ENCODE measurements around the gene LRRC56. TPM values are rescaled to one million over a fixed set of nuclear protein-coding genes. Genes with fewer than 3 reads are reported as not detected.

LRRC56 gene
- total RNA-seq, 1 donor from 2014 or later, result 1.3 TPM

DNA sequence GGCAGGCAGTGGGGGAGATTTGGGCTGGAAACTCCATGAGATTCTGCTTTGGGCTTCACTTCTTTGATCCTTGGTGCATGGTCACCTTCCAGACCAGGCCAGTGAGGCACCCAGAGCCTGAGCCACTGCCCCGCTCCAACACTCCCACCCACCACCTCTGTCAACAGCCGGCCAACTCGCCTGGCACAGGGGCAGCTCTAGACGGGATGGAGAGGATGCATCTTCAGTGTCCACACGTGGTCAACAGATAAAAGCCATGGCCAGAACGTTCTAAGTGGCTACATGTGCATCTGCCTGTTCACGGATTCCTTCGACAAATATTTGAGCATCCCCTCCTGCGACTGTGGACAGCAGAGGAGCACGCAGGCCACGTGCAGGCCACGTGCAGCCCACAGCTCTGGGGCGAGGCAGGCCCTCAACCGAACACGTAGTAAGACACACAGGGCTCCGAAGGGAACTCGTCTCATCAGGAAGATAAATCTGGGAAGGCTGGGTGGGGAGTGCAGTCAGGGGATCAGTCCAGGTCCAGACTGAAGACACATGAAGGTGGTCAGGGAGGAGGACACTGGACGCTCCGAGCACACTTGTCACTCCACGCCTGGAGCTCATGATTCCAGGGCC is 1.2 kb downstream of the LRRC56 start:
- DNase-seq (ENCODE audit: low read depth), result no peak

DNA sequence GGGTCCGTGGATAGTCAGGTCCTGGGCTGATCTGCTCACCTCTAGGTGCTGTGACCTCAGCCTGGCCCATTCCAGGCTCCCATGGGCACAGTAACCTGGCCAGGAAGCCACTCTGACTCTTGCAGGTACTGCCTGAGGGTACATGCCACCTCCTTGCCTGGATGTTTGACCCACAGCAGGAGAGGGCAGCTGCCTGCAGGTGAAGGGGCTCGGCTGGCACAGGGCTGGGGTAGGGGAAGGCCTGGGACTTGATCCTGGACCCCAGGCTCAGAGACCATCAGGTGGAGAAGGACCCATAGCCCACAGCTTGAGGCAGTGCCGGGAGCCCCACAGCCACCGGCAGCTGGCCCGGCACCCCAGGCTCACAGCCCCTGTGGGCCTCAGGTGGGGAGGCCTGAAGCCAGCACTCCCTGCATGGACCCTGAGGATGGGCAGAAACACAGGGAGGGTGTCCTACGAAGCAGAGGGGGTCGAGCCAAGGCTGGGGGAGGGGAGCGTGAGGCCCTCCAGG is 2.7 kb downstream of the LRRC56 start:
- DNase-seq (ENCODE audit: low read depth), result no peak

DNA sequence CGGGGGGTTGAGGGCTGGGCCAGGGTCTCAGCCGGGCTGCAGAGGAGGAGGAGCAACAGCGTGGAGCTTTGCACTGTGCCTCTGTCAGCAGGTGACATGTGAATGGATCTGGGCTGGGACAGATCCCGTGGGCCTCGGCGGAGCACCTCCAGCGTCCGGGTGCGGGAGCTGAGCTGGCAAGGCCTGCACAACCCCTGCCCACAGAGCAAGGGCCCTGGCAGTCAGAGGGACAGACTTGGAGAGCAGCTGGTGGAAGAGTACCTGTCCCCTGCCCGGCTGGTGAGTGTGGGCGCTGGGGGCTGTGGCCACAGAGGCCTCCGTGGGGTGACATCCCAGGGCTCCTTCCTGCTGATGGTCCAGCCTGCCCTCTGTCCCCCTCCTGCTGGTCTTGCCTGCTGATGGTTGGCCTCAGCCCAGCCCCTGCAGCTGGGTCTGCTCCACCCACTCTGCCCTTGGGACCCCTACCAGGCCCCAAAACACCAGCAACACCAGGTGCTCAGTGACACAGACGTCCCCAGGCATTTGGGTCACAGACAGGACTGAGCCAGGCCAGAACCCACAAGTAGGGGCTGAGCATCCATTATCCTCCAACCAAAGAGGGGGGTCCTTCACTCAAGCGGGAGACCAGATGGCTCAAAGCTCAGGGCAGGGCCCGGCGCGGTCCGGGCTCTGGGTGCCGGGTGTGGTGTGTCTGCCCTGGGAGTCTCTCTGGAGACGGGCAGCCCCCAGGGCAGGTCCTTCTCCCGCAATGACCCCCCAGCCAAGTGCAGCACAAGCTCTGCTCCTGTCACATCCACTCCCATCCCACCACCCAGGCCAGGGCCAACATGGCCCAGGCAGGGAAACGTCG is 3.5 kb downstream of the LRRC56 start:
- DNase-seq (ENCODE audit: low read depth), result no peak

DNA sequence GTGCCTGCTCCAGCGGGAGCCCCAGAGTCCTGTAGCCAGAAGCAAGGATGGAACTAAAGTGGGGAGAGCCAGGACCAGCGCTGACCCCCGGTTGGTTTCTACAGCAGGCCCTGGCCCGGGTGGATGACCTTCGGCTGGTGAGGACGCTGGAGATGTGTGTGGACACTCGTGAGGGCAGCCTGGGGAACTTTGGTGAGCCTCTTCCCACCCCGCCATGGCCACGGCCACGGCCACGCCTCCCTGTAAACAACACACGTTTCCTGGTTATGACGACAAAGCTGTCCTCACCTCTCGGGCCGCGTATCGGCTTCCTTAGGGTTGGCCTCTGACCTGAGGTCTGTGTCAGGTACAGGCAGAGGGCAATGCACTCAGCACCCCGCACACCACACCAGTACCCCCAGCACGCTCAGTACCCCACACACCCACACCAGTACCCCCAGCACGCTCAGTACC is 4.1 kb downstream of the LRRC56 start:
- DNase-seq (ENCODE audit: low read depth), result no peak

DNA sequence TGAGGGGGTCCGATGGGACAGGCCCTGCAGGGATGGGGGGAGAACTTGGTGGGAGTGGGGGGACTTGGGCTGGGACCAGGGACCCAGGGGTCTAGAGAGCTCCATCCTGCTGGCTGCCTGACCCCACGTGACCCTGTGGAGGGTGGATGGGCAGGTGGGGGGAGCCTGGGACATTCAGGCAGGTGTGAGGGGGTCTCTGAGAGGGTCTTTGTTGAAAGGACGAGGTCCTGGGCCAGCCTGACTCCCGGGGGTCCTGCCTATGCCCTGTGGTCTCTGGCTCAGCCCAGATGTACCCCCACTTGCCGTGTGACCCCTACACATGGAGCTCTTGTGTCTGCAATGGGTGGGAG is 7.5 kb downstream of the LRRC56 start:
- DNase-seq (ENCODE audit: low read depth), result no peak

DNA sequence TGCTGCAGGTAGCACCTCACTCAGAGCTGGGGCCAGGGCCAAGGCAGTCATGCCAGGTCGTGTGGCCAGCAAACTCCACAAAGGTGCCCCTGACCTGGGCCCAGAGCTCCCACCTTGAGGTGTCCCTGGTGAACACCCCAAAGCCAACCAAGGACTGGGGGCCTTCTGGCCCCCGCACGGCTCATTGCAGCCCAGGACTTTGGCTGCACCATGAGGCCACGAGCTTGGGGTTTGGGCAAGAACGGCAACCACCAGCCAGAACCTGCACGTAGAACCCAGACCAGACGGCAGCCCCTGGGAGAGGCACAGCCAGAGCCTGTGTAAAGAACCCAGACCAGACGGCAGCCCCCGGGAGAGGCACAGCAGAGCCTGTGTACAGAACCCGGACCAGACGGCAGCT is 7.8 kb downstream of the LRRC56 start:
- no peak for DNase-seq (ENCODE audit: low read depth)

DNA sequence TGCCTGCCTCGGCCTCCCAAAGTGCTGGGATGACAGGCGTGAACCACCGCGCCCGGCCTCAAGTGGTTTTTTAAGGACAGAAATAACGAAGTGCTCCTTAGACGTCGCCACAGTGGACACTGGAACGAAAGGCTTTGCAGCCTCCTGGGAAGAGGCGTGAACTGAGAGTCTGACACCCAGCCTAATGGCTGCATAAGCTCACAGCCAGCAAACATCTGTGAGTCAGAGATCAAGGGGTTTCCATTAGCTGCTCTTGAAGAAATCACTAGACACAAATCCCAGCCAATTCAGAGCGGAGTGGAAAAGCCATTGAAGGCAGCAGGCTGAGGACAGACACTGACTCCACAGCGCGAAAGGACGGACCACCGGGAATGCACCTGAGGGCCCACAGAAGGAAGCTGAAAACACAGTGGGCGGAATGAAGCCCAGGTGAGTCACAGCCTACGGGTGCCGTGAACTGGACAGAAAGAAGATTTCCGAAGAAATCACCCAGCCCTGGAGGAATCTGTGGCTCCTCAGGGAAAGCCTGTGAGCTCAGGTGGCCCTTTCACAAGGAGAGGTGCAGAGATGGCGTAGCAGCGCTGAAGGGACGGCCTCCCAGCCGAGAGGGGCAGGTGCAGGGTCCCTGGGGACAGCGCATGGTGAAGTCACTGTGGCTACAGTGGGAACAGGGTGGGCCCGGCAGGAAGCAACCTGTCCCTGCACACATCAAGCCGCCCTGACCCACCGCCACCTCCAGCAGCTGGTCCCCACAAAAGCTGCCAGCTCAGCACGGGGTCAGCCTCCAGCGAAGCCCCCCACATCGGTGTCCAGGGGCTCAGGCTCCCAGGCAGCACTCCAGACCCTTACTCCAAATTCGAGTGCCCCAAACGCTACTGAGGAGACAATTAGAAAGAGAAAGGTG is 11.6 kb downstream of the LRRC56 start:
- DNase-seq (ENCODE audit: low read depth), result no peak

DNA sequence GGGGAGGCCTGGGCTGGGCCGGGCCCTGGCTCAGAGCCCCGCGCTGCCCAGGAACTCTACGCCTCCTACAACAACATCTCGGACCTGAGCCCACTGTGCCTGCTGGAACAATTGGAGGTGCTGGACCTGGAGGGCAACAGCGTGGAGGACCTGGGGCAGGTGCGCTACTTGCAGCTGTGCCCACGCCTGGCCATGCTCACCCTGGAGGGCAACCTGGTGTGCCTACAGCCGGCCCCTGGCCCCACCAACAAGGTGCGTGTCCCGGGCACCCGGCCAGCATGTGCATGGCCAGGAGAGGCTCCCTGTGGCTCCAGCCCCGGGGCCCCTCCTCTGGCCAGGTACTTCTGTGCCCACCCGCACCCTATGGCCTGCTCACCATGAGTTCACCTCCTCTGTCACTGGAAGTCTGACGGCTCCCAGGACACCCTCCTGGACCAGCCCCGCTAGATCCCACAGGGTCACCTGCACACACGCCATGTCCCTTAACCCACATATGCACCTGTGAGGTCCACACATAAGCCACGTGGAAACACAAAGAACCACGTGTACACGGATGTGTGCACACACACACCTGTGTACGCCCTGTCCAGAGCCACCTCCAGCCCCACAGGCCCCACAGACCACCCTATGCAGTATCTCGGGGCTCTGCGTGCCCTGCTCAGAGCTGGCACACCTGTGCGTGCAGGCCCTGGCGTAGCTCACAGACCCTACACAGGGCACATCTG is 12.9 kb downstream of the LRRC56 start:
- DNase-seq (ENCODE audit: low read depth), result no peak

DNA sequence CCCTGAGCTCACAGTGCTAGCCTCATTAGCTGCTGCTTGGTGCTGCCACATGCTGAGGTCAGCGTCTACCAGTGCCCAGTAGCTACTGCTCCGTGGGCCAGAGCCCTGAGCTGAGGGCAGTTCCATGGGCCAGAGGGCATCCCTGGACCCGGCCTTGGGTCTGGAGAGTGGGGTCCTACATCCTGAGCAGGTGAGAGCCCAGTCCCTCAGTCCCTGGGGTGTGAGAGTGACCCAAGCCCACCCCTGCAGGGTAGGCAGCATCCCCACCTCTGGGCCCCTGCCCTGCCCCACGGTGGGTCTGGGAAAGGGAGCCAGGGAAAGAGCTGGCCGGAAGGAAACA is 13.4 kb downstream of the LRRC56 start:
- DNase-seq (ENCODE audit: low read depth), result no peak

DNA sequence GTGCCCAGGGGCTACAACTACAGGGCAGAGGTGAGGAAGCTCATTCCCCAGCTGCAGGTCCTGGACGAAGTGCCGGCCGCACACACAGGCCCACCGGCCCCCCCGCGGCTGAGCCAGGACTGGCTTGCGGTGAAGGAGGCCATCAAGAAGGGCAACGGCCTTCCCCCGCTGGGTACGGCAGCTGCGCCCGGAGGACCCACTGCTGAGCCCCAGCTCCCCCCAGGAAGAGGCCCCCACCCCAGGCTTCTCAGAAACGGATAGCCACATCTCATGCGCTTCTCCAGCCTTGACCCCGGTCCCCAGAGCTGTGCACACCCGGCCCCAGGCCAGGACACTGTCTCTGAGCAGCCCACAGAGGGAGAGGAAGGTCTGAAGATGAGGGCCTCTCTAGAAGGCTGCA is 13.8 kb downstream of the LRRC56 start:
- no peak for DNase-seq (ENCODE audit: low read depth)

DNA sequence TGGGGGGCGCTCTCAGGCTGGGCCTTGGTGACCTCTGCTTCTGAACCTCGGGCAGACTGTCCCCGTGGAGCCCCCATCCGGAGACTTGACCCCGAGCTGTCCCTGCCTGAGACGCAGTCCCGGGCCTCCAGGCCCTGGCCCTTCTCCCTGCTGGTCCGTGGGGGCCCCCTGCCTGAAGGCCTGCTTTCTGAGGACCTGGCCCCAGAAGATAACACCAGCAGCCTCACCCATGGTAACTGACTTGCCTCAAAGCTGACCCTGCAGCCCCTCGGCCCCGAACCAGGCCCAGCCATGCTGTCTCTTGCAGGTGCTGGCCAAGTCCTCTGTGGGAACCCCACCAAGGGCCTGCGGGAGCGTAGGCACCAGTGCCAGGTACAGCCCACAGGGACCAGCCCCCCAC is 14.3 kb downstream of the LRRC56 start:
- DNase-seq (ENCODE audit: low read depth), result no peak

DNA sequence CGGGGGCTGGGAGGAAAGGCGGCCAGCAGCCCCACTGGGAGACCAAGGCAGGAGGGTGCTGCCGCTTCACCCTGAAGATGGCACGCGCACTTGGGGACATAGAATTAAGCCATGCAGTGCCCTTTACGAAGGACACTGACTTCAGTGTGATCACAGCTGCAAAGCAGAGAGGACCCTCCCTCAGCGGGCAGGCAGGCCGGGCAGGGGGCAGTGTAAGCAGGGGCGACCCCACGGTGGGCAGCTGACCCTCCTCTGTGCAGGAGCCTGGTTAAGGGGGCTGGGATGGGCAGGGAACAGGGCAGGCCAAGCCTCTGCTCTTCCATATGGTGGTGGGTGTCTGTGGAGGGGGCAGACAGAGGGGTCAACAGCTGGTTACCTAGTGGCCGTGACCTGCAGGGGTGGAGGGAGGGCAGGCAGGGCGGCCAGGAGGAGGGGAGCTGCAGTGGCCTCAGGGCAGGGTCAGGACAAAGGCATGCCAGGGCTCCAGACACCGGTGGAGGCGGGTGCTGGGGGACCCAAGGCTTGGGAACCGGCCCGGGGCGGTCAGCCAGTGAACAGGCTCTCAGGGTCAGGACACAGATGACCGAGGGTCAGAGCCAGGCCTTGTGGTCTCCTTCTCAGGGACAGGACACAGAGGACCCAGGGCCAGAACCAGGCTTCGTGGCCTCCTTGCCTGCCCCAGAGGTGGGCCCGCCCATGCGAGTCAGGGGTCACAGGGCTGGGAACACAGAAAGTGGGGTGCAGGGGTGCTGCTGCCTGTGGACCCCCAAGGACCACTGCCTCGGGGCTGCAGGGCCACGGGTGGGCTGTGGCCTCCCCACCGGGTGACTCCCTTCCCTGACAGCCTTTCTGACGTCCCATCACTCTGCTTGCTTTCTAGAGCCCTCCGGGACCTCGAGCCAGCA is 16.0 kb downstream of the LRRC56 start:
- no peak for DNase-seq (ENCODE audit: low read depth)

DNA sequence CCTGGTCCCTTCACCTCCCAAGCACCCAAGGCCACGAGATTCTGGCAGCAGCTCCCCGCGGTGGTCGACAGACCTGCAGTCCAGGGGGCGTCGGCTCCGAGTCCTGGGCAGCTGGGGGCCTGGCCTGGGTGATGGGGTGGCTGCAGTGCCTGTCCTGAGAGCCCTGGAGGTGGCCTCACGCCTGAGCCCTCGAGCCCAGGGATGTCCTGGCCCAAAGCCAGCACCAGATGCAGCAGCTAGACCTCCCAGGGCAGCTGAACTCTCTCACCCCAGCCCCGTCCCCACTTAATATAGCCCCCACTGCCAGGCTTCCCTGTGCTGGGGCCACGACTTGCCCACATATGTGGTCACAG is 16.6 kb downstream of the LRRC56 start:
- peak; percentile 15 for DNase-seq (ENCODE audit: low read depth)

DNA sequence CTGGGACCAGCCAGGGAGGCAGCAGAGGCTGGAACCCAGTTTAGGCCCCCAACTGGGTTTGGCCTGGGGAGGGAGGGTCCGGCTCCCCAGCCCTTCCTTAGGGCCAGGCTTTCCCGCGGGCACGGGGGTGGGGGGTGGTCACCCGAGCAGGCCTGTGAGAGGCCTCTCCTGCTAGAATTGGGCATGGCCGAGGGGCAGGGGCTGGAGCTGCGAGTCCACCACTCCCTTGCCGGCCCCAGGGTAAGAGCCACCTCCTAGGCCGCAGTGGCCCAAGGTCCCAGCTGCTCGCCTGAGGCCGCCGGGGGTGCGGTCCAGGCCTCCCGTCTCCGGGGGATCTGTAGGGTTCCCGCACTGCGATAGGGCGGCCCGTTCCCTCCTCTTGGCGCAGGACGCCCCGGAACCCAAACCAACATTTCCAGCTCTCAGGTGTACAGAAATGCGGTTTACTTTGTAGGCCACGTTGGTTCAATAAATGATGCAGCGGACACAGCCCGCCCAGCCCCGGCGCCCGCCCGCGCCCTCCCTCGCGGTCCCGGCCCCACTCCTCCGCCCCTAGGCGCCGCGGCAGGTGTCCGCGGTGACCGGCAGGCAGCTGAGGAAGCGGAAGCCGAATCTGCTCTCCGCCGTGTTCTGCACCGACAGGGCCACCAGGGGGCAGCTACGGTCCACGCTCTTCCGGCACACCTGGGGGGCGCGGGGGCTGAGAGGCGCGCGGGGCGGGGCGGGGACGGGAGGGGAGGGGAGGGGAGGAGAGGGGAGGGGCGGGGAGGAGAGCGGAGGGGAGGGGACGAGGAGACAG is 17.3 kb downstream of the LRRC56 start:
- DNase-seq (ENCODE audit: low read depth), result peak; percentile 58

DNA sequence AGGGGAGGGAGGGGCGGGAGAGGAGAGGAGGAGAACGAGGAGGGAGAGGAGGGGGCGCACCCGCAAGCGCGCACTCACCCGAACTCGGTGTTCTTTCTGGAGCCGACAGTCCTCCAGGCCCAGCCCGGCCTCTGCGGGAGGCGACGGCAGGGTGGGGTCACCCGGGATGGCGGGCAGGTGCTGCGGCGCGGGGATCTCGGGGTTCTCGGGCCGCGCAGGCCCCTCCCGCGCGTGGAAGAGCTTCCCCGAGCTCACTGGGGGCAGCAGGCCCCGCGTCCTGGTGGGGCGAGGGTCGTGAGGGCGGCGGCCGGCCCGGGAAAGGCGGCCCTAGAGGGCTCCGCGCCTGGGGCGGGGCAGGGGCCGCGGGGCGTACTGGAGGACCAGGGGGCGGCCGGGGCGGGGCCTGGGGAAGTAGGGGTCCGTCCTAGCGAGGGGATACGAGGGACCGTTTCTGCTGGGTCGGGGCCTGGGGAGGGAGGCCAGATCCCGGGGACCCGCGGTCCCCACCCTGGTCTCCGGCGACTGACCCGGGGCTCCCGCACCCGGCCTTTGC is 18.0 kb downstream of the LRRC56 start:
- no peak for DNase-seq (ENCODE audit: low read depth)

DNA sequence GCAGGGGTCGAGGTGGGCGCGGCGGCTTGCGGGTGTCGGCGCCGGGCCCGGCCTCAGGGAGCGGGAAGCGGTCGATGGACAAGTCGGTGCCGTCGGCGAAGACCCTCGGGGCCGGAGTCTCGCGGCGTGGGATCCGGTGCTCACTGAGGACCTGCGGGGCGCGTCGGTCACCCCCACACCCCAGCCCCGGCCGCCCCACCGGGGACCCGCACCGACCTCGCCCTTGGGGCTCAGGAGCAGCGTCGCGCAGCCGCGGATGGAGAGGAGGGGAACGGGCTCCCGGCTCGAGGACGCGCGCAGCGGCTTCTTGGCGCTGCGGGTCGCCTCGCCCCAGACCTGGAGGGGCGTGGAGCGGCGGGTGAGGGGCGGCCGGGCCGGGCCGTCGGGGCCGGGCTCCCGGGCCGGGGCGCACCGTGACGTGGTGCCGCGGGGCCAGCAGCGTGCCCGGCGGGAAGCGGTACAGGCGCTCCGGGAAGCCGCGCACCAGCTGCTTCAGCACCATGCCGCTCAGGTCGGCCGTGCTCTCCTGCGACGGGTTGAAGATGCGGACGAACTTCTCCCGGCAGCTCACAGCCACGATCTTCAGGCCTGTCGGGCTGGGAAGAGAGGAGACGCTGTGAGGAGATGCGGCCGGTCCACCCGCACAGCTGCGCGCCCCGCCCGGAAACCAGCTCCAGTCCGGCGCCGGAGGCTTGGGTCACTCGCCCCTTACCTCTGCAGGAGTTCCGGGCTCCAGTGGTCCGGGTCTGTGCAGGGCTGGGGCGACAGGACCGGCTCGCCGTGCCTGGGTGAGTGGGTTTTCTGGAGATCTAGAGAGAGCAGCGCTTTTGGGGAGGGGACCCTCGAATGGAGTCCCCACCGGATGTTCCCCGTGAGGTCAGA is 18.7 kb downstream of the LRRC56 start:
- DNase-seq (ENCODE audit: low read depth), result no peak

DNA sequence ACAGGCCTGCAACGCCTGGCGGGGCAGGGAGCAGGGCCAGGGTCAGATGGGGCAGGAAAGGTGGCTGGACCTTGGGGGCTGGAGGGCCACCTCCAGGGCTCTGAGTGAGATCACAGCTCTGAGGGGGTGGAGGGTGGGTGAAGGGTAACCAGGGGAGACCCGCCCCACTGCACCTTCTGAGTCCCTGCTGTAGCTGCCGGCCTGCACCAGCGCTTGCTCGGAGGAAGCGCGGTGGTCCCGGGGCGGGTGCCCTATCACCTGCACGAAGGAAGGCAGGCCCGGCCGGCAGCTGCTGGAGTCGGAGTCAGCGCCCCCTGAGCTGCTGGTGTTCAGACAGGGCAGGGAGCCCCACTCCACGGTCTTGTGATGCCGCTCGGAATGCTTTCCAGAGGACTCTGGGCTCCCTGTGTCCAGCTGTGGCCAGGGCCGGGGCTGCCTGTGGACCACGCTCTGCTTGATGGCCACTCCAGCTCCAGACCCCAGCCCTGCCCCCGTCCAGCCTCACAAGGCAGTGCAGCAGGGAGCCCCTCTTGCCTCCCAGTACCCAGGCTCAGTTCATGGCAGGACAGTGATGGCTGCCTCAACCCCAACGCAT is 19.4 kb downstream of the LRRC56 start:
- no peak for DNase-seq (ENCODE audit: low read depth)

All from myocyte (in vitro differentiated cells).